Measurements from ENCODE around the gene FAM89A. TPM values are rescaled to one million over a fixed set of nuclear protein-coding genes. Genes with fewer than 3 reads are reported as not detected.

The FAM89A gene
- total and polyA plus RNA-seq, 2 of the 13 experiments (the other 11 are each of a cell fraction or from before 2014, with no cell fraction given), result 0.35 to 0.44 TPM

GRCh38 chr1:230976360-230976759, 63.7 kb downstream of the FAM89A start (continued):
- no peak for TF ChIP-seq AHDC1 (CRISPR knock-in tag; IDR thresholded peaks at IDR 0.05; ENCODE audit: borderline replicate concordance)

GRCh38 chr1:230975636-230976035, 64.4 kb downstream of the FAM89A start:
- Histone ChIP-seq H3K36me3 (replicated peaks in 1 of 2; ENCODE audit: control insufficient read depth in 1 of 2, insufficient read depth in 2 of 2, low read length in 2 of 2) (peaks cover 0 to 1% of the 10 kb centered on the region in 2 experiments; a peak in 1 of 5 replicates), H3K4me3 (replicated peaks in 1 of 3; ENCODE audit: insufficient read depth in 1 of 3, low read depth in 2 of 3, low read length in 3 of 3) (no peak overlapping the region), H3K27ac (ENCODE audit: extremely low read length, insufficient read depth, low read length) (no peak overlapping the region), H3K27me3 (ENCODE audit: control insufficient read depth in 1 of 2, insufficient read depth in 2 of 2, low read length in 2 of 2) (no peaks in the 10 kb centered on the region; a peak in 1 of 5 replicates), H3K79me2 (ENCODE audit: insufficient read depth, low read length) (peaks cover 9% of the 10 kb centered on the region), H4K20me1 (ENCODE audit: insufficient read depth, low read length) (no peaks in the 10 kb centered on the region), H2AFZ (ENCODE audit: low read length) (no peak overlapping the region), H3K4me2 (ENCODE audit: low read depth, low read length) (no peak overlapping the region), H3K9me3 (ENCODE audit: low read length) (no peaks in the 10 kb centered on the region), H3K9ac (ENCODE audit: insufficient read depth, low read depth, low read length) (no peak overlapping the region), H3K4me1 (ENCODE audit: insufficient read depth, low read length) (peaks cover 32% of the 10 kb centered on the region)
- no peak for FAIRE-seq
- WGBS (ENCODE audit: low lambda C conversion rate), result 75% methylated on average over 3 of the region's 3 CpGs
- POLR2A ChIA-PET, result no interaction called here
- in situ Hi-C loops (cut with HindIII; ENCODE audit: extremely low pct_ligation_motif_present, low pct_unique_long_range_greater_than_20kb) (no loop called here), intact Hi-C loops (cut with micrococcal nuclease; ENCODE audit: unreplicated experiment) (loop anchor here (5.0 to 10.0 kb wide), 2 partner anchors 261 to 333 kb away; partner anchors contain the start of genes AGT and COG2)
- DNase-seq (ENCODE audit: low spot score), result no peak
- ATAC-seq, result no peak
- no peak for TF ChIP-seq ETV6 (CRISPR knock-in tag; conservative IDR thresholded peaks at IDR 0.05)
- TF ChIP-seq HNF1B (CRISPR knock-in tag; IDR thresholded peaks at IDR 0.05), result no peak
- no peak for TF ChIP-seq PHF8 (CRISPR knock-in tag; IDR thresholded peaks at IDR 0.05)
- TF ChIP-seq PPARG (CRISPR knock-in tag; conservative IDR thresholded peaks at IDR 0.05), result no peak
- BruUV-seq (replicated peaks), result no TSS peak
- CTCF ChIA-PET (ENCODE audit: low intra/inter-chr PET ratio, low total read pairs), result no interaction called here

All from HepG2 (cell line).